Body of pancreas (tissue), 4 donors: ENCODE results near the gene COL6A3. TPM values are rescaled to one million over a fixed set of nuclear protein-coding genes. Genes with fewer than 3 reads are reported as not detected.

Experiments
- ATAC-seq: fragments of 150-250 bp; one replicate; pipeline ENCODE4 v1.9.1; 2016
- DNase-seq, 4 donors: peaks; one replicate each; pipeline ENCODE4 v3.0.0-alpha.2; 2019
- H3K27ac ChIP-seq, 4 donors: fragments of 200-600 bp; sonication (generic); 1 replicate in 3 of 4; 2 replicates in 1 of 4; pipeline versions ENCODE4 v1.5.1 to v1.6.1; 2016 to 2019; ENCODE audit warnings: mild to moderate bottlenecking in 1 of 4, mixed read lengths in 1 of 4, moderate library complexity in 1 of 4
- H3K27me3 ChIP-seq, 2 donors: fragments of 200-600 bp; sonication (generic); one replicate each; pipeline ENCODE4 v1.6.0; 2016; ENCODE audit warnings: mild to moderate bottlenecking in 1 of 2
- H3K36me3 ChIP-seq, 2 donors: fragments of 200-600 bp; sonication (generic); replicated peaks in 1 of 2; 2 replicates each; pipeline ENCODE4 v1.5.1; 2016; ENCODE audit warnings: low read depth in 2 of 2; ENCODE audit not compliant: insufficient read depth in 1 of 2
- H3K4me1 ChIP-seq: fragments of 200-600 bp; sonication (generic); one replicate; pipeline ENCODE4 v1.6.0; 2016
- H3K4me3 ChIP-seq, 2 donors: fragments of 200-600 bp; sonication (generic); 1 replicate in 1 of 2; 2 replicates in 1 of 2; pipeline ENCODE4 v1.5.1; 2016 to 2019
- H3K9me3 ChIP-seq, 3 donors: fragments of 200-600 bp; sonication (generic); 1 replicate in 2 of 3; 2 replicates in 1 of 3; pipeline ENCODE4 v1.5.1; 2016
- CTCF ChIP-seq, 7 experiments: fragments of 450-650 bp in 4 of 7; fragments of 200-600 bp in 3 of 7; sonication (generic) in 3 of 7; IDR thresholded peaks; one replicate each; pipeline ENCODE4 v1.5.1; 2016 to 2019; ENCODE audit warnings: antibody characterized with exemption in 7 of 7
- POLR2A ChIP-seq, 3 donors: fragments of 450-650 bp; IDR thresholded peaks; one replicate each; pipeline ENCODE4 v1.6.1; 2016; ENCODE audit warnings: antibody characterized with exemption in 3 of 3, mild to moderate bottlenecking in 2 of 3
- WGBS, 2 donors: methylation state at CpG; one replicate each; pipeline ENCODE4 v1.1.5; 2017; 5-methylcytosine and 5-hydroxymethylcytosine counted together
- intact Hi-C: fragments of 100-400 bp; cut with DNase I; formaldehyde crosslinking; loops from one replicate; pipeline ENCODE4 v1.15.1; 2023
- total RNA-seq, 2 donors: library from RNA; depleted of rRNA; stranded (reverse); fragments of >200 nt; gene quantifications; one replicate each; pipeline ENCODE4 v1.1.0, GENCODE V29; 2016

COL6A3 gene
- total RNA-seq, 2 donors from 2014 or later, result 46.4 to 121 TPM

- no peaks in the 10 kb centered on the region for H3K27me3 ChIP-seq
- no peak overlapping the region for H3K27ac ChIP-seq
- H3K9me3 ChIP-seq, result no peaks in the 10 kb centered on the region
- no peaks in the 10 kb centered on the region for H3K36me3 ChIP-seq
- intact Hi-C loops, result no loop called here
- no peaks in the 10 kb centered on the region for H3K4me1 ChIP-seq
- ATAC-seq, result no peak
- WGBS, 2 donors, result 79 to 88% methylated on average over 1 of the region's 1 CpG
- DNase-seq, result no peak
- H3K4me3 ChIP-seq, result no peak overlapping the region
- TF ChIP-seq POLR2A (IDR thresholded peaks at IDR 0.05), result no peak
- no peak for TF ChIP-seq CTCF (IDR thresholded peaks at IDR 0.05)
Observed at GRCh38 chr2:237392186-237392585, 21.8 kb downstream of the COL6A3 start.

GRCh38 chr2:237391140-237391539 lies 22.8 kb downstream of the COL6A3 start:
- no peaks in the 10 kb centered on the region for H3K36me3 ChIP-seq
- H3K27me3 ChIP-seq, result no peaks in the 10 kb centered on the region
- intact Hi-C loops, result no loop called here
- H3K4me1 ChIP-seq, result no peaks in the 10 kb centered on the region
- WGBS, 2 donors, result 62 to 68% methylated on average over 5 of the region's 5 CpGs
- H3K4me3 ChIP-seq, result no peak overlapping the region
- DNase-seq (no peak), ATAC-seq (no peak)
- H3K9me3 ChIP-seq, result no peaks in the 10 kb centered on the region
- H3K27ac ChIP-seq, result no peak overlapping the region
- TF ChIP-seq CTCF (IDR thresholded peaks at IDR 0.05) (no peak), POLR2A (IDR thresholded peaks at IDR 0.05) (no peak)

GRCh38 chr2:237390235-237390634 lies 23.7 kb downstream of the COL6A3 start:
- H3K36me3 ChIP-seq, result no peaks in the 10 kb centered on the region
- H3K4me3 ChIP-seq, result no peak overlapping the region
- H3K27ac ChIP-seq, result no peak overlapping the region
- TF ChIP-seq POLR2A (IDR thresholded peaks at IDR 0.05) (no peak), CTCF (IDR thresholded peaks at IDR 0.05) (no peak)
- DNase-seq, result no peak
- H3K4me1 ChIP-seq, result no peaks in the 10 kb centered on the region
- ATAC-seq, result no peak
- H3K27me3 ChIP-seq, result no peaks in the 10 kb centered on the region
- H3K9me3 ChIP-seq, result no peaks in the 10 kb centered on the region
- WGBS, 2 donors, result 61 to 66% methylated on average over 2 of the region's 2 CpGs
- intact Hi-C loops, result no loop called here

GRCh38 chr2:237389831-237390230 lies 24.1 kb downstream of the COL6A3 start:
- no peak for DNase-seq
- Histone ChIP-seq H3K4me3 (no peak overlapping the region), H3K36me3 (no peaks in the 10 kb centered on the region), H3K9me3 (no peaks in the 10 kb centered on the region), H3K27ac (no peak overlapping the region), H3K27me3 (no peaks in the 10 kb centered on the region), H3K4me1 (no peaks in the 10 kb centered on the region)
- intact Hi-C loops, result no loop called here
- TF ChIP-seq CTCF (IDR thresholded peaks at IDR 0.05) (no peak), POLR2A (IDR thresholded peaks at IDR 0.05) (no peak)
- ATAC-seq, result no peak
- 63 to 70% methylated on average over 3 of the region's 3 CpGs for WGBS, 2 donors

- Histone ChIP-seq H3K27ac (no peak overlapping the region), H3K4me1 (no peaks in the 10 kb centered on the region), H3K4me3 (no peak overlapping the region), H3K27me3 (no peaks in the 10 kb centered on the region), H3K36me3 (no peaks in the 10 kb centered on the region), H3K9me3 (no peaks in the 10 kb centered on the region)
- 80 to 82% methylated on average over 5 of the region's 5 CpGs for WGBS, 2 donors
- TF ChIP-seq POLR2A (IDR thresholded peaks at IDR 0.05) (no peak), CTCF (IDR thresholded peaks at IDR 0.05) (no peak)
- ATAC-seq (no peak), DNase-seq (no peak)
- intact Hi-C loops, result no loop called here
Observed at GRCh38 chr2:237388036-237388435, 25.9 kb downstream of the COL6A3 start.
